HG03378 (cell line): ENCODE measurements around the gene ZBP1.

Source experiments
- ATAC-seq: cut with Tn5 transposase; IDR thresholded peaks from one replicate; pipeline ENCODE4 v1.9.1; 2021; ENCODE audit warnings: mild to moderate bottlenecking, moderate library complexity; ENCODE audit not compliant: unreplicated experiment

ZBP1 gene

GRCh38 chr20:57658833-57659516 lies 38.7 kb upstream of the ZBP1 start:
- ATAC-seq = no peak

- no peak for ATAC-seq
Observed at GRCh38 chr20:57658447-57658832, 38.2 kb upstream of the ZBP1 start.

GRCh38 chr20:57657535-57658446 lies 37.6 kb upstream of the ZBP1 start:
- no peak for ATAC-seq

- no peak for ATAC-seq
Observed at GRCh38 chr20:57656821-57657534, 36.8 kb upstream of the ZBP1 start.

- no peak for ATAC-seq
Observed at GRCh38 chr20:57656252-57656820, 36.1 kb upstream of the ZBP1 start.

- no peak for ATAC-seq
Observed at GRCh38 chr20:57655809-57656155, 35.6 kb upstream of the ZBP1 start.

- no peak for ATAC-seq
Observed at GRCh38 chr20:57654998-57655808, 35.0 kb upstream of the ZBP1 start.

- no peak for ATAC-seq
Observed at GRCh38 chr20:57654363-57654997, 34.3 kb upstream of the ZBP1 start.

GRCh38 chr20:57653910-57654309 lies 33.7 kb upstream of the ZBP1 start:
- no peak for ATAC-seq

GRCh38 chr20:57653546-57653900 lies 33.3 kb upstream of the ZBP1 start:
- no peak for ATAC-seq

GRCh38 chr20:57652606-57653545 lies 32.6 kb upstream of the ZBP1 start:
- no peak for ATAC-seq

GRCh38 chr20:57651881-57652605 lies 31.8 kb upstream of the ZBP1 start:
- ATAC-seq = no peak

GRCh38 chr20:57650756-57651483 lies 30.7 kb upstream of the ZBP1 start:
- ATAC-seq = no peak

- no peak for ATAC-seq
Observed at GRCh38 chr20:57650266-57650665, 30.0 kb upstream of the ZBP1 start.

- ATAC-seq = no peak
Observed at GRCh38 chr20:57649617-57650015, 29.4 kb upstream of the ZBP1 start.

- ATAC-seq = no peak
Observed at GRCh38 chr20:57648878-57649616, 28.8 kb upstream of the ZBP1 start.
